Mesenchymal stem cell (in vitro differentiated cells and primary cell): Measurements from ENCODE around the gene TMPRSS5. TPM values are rescaled to one million over a fixed set of nuclear protein-coding genes. Genes with fewer than 3 reads are reported as not detected.

Source experiments
- small RNA-seq: library from polyadenylated mRNA; stranded (forward); fragments of <200 nt; extraction: miRNeasy Mini kit (QIAGEN cat#:217004); gene quantifications from one replicate; pipeline ENCODE3, GENCODE V24; 2013; ENCODE audit warnings: low read depth

Gene TMPRSS5

Small RNAs within 50 kb of the gene (small RNA-seq; reads per million reads assigned to genes)
- not detected for gene RPS29P19
